Measurements from ENCODE around the gene NUCKS1. TPM values are rescaled to one million over a fixed set of nuclear protein-coding genes. Genes with fewer than 3 reads are reported as not detected.

Gene NUCKS1, protein sequence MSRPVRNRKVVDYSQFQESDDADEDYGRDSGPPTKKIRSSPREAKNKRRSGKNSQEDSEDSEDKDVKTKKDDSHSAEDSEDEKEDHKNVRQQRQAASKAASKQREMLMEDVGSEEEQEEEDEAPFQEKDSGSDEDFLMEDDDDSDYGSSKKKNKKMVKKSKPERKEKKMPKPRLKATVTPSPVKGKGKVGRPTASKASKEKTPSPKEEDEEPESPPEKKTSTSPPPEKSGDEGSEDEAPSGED
- total RNA-seq: 100 to 1,000 TPM; 178 to 187 TPM

DNA sequence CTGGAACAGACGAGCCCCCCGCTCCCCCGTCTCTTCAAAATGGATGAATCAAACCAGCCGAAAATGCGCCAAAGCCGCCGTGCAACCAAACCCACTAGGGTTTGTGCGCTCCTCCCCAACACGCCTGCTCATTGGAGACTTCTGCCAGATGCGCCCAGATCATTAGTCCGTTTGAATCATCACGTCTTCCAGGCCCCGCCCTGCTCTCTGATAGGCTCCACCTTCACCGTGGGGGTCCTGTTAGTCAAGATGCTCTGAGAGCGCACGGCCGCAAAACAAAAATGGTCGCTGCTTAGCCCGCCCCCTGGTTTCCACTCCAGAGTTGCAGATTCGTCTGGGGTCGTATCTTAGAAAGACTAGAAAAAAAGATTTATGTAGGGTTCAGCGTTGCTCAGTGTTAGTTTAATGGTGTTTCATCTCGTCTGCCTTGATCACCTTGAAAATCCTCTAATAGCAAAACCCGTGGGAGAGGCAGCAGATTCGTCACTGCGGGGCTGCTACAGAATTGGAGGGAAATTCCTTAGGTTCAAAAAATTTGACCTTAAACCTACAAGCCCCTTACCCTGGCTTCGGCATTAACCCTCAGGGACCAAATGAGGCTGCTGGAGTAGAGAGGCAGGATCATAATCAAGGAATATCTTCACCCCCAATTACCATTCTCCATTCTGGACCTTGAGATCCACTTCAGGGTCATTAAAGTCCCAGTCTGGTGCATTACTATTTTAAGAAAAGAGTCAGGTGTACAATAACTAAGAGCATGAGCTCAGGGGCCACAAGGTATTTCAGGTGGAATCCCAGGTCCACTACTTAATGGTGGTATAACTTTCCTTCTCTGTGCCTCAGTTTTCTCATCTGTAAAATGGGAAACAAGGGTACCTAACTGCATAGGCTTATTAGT, at the start of gene NUCKS1:
Gene NUCKS1, minus strand, starts transcription at position 45 of the 898 bp plus-strand sequence. CDS start 209 bp downstream, outside the sequence.

DNA sequence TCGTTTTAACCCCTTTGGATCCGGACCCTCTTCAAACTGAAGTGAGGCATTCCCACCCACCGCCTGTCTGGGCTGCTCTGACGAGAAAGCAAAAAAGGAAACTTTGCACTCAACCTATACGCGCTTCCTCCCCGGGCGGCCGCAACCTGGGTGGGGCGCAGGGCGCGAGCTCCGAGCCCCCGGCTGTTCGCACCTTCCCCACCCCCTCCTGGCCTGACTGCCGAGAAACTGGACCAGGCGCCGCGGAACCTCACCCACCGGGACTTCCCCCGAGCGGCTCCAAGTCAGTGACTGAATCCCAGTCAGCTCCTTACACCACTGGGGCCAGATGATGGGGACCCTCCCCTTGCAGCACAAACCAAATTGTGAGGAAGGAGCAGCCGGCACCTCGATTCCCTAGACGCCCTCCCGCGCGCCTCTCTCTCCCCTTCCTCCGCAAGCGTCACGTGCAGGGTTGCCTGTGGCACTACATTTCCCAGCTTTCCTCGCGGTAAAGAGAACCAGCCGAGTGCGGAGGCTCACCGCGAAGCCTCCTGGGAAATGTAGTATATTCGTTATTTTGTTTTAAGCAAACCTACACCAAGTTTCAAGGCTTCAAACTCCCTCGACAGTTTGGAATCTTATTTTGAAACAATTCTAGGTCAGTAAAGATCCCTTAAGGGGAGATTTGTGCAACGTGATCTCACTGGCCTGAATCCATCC, 25.2 kb upstream of the NUCKS1 start, which contains the start of gene RAB29:
Gene RAB29, minus strand, starts transcription at position 468 of the 702 bp plus-strand sequence. CDS start 526 bp downstream, outside the sequence.

DNA sequence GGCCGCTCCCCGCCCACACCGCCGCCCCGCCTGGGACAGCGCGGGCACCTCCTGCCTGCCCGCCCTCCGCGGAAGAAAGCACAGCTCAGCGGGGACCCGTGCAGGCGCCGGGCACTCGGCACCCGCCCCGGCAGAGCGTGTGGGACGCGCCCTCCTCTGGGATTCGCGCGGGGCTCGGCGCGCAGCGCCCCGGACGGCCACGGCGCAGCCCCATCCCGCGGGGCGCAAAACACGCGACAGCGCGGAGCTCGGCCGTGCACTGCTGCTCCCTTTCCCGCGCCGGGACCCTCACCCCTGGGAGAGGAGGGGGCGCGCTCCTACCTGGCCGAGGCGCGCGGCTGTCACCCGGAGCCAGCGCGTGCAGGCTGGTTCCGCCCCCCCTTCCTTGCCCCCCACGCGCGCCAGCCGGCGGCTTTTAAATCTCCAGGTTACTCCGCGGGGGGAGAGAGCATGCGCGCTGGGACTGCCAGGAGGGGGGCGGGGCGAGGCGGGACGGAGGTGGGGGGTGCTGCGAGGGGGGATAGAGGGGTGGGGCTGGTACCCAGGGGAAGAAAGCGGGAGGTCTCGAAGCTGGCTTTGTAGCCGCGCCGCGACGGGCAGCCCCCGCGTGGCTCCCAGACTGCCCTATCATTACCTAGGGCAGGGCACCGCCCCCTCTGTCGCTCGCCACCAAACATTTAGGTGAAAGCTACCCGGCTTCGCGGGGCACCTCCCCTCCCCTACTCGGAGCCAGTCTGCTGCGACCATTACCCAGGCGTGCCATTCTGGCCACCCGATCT, 69.7 kb downstream of the NUCKS1 start, which contains the start of gene SLC45A3:
Gene SLC45A3, minus strand, starts transcription at position 437 of the 779 bp plus-strand sequence. CDS start 15,853 bp downstream, outside the sequence.

Other genes starting within 250 kb of the NUCKS1 start
- 1 to 10 TPM in 1 of 2 experiments, under 1 TPM in 1; 0.68 to 1.6 TPM for gene CDK18, start 245.5 kb downstream of the NUCKS1 start, total RNA-seq
- gene ELK4, start 118.2 kb downstream of the NUCKS1 start, total RNA-seq: 10 to 100 TPM; 94.8 to 98.1 TPM
- under 1 TPM in 1 of 2 experiments, not detected in 1; 0.05 TPM for gene SLC45A3, start 69.7 kb downstream of the NUCKS1 start, total RNA-seq
- gene RAB29, start 25.3 kb upstream of the NUCKS1 start, total RNA-seq: 10 to 100 TPM; 53.4 to 56.5 TPM
- 10 to 100 TPM; 10.8 to 11.5 TPM for gene SLC41A1, start 63.0 kb upstream of the NUCKS1 start, total RNA-seq
- under 1 TPM; 0.71 to 0.82 TPM for gene PM20D1, start 100.0 kb upstream of the NUCKS1 start, total RNA-seq
- gene SLC26A9, start 193.3 kb upstream of the NUCKS1 start, total RNA-seq: not detected